ENCODE measurements around the gene CSTPP1.
"Not testable (repeated sequence)": the region's sequence is repeated elsewhere in the genome, so short reads cannot be mapped to it uniquely, and the experiment has no call there.

Gene CSTPP1

DNA sequence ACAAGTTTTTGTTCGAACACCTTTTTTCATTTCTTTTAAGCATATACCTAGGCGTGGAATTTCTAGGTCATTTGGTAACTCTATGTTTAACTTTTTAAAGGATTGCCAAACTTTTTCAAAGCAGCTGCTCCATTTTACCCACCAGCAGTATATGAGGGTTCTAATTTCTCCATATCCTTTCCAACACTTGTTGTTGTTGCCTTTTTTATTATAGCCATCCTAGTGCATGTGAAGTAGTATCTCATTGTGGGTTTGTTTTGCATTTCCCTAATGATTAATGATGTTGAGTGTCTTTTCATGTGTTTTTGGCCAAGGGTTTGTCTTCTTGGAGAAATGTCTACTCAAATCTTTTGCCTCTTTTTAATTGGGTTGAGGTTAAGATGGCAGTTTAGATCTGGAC, 24.5 kb downstream of the CSTPP1 start:
- no peak for DNase-seq

DNA sequence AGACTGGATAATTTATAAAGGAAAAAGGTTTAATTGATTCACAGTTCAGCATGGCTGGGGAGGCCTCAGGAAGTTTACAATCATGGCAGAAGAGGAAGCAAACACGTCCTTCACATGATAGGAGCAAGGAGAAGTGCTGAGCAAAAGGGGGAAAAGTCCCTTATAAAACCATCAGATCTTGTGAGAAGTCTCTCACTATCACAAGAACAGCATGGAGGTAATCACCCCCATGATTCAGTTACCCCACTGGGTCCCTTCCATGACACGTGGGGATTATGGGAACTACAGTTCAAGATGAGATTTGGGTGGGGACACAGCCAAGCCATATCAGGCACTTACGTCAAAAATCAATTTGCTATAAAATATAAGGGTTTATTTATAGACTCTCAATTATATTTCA, 25.3 kb downstream of the CSTPP1 start:
- DNase-seq: not testable (repeated sequence)

GRCh38 chr11:46963844-46964243, 27.3 kb downstream of the CSTPP1 start:
- no peak for DNase-seq

DNA sequence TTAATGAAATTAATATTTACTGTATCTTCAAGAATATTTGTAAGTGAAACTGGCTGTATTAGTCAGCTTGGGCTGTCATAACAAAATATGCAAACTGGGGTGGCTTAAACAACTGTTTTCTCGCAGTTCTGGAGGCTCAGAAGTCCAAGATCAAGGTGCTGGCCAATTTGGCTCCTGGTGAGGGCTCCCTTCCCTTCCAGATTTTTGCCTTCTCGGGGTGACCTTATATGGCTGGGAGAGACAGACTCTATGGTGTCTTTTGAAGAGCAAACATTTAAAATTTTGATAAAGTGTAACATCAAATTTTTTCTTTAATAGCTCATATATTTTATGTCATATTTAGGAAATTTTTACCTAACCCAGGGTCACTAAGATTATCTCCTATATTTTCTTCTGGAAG, 30.2 kb downstream of the CSTPP1 start:
- DNase-seq: no peak

- no peak for DNase-seq
Measured at GRCh38 chr11:46967962-46968361, 31.4 kb downstream of the CSTPP1 start.

GRCh38 chr11:46969379-46969778, 32.8 kb downstream of the CSTPP1 start:
- DNase-seq: no peak

DNA sequence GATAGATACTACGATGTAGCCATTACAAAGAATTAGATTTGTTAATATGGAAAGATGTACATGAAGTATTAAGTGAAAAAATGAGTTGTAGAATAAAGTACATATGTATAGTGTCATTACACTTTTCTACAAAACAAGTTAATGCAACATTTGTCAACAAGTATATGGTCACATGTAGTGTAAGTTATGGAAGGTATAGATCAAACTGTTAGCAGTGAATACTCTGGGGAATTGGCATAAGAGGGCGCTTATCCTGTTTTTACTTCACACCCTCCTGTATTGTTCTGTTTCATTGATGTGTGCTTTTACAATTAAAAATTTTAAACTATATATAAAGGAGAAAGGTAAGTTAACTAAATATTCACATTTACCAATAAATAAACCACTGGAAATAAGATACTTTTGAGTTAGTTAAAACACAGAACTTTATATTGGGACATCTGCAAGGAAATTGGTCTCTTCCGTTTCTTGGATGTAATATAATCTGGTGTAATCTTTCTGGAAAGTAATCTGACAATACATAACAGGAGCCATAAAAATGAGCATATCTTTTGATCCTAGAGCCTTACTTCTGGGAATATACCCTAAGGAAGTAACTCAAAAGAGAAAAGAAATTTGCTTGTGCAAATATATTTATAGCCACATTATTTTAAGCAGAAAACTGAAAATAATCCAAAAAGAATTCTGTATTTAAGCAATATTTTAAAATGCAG, 34.5 kb downstream of the CSTPP1 start:
- peak; percentile 9 for DNase-seq

DNA sequence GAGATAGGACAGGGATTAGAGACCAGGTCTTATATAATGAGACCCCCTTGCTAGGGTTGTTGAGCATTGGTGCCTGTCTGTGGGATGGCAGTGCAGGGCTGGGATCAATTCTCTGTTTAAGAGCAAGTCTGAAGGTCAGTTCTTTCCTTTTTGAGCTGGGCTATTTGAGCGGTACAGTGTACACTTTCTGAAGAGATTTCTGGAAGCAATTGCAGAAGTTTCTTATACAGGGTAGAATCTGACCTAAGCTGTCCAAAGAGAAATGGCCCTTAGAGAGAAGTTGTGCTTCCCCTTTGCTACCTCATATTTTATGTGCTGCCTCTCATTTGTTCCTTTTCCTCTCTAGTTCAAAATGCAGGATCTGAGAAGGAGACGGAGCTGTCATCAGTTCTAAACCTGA, 35.8 kb downstream of the CSTPP1 start:
- no peak for DNase-seq

- peak; percentile 74 for DNase-seq
Measured at GRCh38 chr11:46972821-46973220, 36.3 kb downstream of the CSTPP1 start.

DNA sequence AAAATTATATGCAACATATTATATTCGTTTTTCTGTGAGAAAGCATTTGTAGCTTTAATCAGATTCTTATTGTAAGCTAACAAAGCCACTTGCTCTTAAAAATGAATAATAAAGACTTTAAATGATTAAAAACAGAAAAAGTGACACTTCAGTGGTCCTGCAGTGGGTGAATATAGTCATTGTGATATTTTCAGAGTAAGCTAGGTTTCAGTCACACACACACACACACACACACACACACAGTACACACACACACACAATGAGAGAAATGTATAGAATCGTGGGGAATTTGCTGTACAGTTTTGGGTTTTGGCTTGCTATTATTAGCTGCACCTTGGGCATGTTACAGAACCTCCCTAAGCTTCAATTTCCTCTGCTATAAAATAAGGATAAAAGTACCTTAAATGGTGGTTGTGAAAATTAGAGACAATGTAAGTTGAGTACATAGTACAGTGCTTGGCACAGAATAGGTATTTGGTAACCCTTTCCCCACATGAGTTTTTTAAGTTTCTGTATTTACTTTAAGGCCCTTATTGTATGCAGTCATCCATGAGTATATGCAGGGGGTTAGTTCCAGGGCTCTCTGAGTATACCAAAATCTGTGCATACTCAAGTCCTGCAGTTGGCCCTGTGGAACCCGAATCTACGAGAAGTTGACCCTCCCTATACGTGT, 39.8 kb downstream of the CSTPP1 start:
- no peak for DNase-seq

DNA sequence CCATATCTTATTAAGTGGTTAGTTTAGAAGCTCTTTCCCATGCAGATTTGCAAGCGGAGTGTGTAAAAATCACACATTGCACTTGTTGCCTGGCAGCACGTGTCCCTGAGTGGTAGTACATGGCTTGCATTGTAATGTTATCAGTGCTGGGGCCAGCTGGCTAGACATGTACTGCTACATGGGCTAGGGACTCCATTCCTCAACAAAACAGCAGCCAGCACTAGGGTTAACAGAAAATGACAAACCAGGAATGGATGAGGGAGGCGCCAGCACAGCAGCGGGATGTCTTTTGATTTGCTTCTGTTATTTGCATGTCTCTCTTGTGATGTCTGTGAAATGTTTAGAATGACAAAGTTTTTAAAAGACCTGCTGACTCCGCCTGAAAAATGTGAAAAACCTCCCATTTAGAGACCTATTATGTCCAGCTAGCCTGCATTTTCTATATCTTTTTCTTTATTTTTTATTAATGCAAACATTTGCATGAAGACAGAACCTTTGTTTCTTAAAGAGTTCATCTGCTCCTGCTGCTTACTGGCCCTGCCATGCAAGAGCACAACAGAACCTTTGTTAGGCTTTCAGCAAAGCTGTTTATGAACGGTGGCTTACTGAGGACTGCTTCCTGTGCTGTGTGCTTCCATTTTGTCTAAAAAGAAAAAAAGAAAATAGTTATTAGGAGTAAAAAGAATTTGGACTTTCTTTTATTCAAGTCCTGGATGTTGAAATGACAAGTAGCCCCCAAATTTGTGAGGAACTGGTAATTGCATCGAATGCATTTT, 40.7 kb downstream of the CSTPP1 start:
- no peak for DNase-seq

DNA sequence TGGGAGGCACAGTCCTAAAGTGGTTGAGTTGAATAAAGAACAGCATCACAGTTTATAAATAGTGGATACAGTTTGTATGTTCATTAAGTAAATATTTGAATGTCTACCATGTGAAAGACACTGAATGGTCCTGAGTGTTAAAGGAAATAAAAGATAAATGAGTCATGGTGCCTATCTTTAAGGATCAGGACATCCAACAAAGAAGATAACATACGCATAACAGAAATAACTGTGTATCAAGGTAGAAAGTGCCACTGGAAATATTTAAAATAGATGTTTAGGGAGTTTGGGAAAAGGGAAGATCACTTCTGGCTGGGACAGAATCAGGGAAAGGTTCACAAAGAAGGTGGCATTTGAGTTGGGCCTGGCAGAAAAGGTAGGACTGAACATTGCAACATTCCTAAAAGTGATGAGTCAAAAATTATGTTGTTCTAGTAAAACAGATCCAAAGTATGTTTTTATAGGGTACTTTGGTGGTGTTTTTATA, 41.5 kb downstream of the CSTPP1 start:
- peak; percentile 39 for DNase-seq

- DNase-seq: no peak
Measured at GRCh38 chr11:46979358-46979757, 42.8 kb downstream of the CSTPP1 start.

DNA sequence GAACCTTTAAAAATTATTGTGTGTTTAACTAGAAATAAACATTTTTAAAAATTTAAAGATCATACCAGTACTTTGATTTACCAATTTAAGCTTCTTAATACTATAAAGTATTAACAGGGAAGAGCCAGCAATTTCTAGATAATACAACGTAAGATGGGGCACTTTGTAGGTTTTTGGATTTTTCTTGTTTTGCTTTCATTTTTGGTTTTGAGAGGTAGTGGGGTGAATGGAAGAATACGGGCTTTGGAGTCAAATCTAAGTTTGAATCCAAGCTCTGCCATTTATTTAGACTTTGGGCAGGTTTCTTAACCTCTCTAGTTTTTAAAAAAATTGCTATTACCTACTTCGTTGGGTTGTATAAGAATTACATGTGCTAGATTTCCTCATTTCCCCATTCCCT, 44.9 kb downstream of the CSTPP1 start:
- DNase-seq: no peak

DNA sequence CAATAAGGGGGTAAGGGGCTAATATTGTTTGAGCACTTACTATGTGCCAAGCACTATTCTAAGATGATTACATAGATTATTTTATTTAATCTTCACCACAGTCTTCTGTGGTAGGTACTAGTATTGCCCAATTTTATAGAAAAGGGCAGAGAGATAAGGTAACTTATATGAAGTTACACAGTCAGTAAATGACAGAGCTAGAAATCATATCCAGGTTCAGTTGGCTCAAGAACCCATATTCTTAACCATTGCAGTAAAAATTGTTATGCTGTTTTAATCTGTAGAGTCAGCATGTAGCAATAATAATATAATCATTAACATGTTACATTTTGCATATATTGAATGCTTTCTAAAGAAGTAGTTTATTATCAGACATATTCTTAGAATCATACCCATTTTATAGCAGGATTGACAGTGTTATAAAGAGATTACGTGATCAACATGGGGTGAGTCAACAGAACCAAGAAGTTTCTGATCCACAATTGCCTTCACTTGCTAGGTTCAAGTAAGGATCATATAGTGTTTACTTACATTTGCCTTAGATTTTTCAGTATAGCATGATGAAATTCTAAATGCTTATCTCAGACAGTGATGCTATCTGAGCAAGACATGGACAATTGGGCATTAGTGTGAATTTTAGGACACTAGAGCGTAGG, 46.4 kb downstream of the CSTPP1 start:
- no peak for DNase-seq

DNA sequence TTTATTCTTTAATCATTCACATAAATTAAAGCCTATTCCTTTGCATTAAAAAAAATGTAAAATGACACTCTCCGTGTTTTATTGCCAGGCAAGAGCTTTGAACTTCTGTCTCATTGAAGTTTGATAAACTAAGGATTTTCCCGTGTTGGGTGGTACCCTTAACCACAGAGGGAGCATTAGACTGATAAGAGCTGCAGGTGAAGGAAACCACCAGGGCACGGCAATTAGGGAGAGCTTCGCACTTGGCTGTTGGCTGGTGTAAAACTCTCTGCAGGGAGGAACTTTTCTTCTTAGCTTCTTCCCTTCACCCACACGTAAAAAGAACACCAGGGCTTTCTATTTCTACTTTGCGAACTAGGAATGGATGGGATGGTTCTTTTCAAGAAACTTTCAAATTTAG, 47.0 kb downstream of the CSTPP1 start:
- peak; percentile 47 for DNase-seq

DNA sequence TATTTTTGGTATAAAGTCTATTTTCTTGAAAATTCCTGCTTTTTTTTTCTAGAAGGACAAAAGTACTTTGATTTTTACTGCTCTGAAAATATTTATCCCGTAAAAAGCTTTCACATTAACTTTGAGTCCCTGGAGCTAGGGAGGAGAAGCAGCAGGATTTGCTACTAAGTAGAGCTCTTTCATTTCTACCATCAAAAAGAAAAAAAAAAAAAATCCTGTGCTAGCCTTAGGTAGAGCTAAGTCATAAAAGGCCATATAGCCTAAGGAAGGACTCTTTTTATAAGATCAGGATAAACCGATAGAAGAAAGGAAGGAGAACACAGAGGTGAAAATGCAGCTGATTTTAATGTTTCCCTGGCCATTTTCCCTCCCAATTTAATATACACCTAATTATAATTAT, 48.0 kb downstream of the CSTPP1 start:
- DNase-seq: no peak

DNA sequence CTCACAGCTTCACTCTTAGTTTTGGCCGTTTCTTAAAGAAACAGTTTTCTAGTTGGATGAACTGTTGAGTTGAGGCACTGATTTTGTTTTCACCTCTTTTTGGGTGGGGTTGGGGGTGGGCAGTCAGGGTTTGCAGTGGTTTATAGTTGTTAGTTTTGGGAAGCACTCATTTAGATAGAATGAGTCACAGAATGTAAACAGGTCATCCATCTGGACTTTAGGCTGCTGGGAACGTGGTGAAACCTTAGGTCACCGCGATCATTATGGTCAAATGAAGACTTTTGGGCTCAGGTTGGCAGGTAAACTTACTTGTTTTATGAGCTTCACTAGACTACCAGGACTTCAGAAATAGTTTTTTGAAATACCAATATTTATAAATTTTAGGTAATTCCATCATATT, 48.4 kb downstream of the CSTPP1 start:
- no peak for DNase-seq

GRCh38 chr11:46987183-46987582, 50.6 kb downstream of the CSTPP1 start:
- no peak for DNase-seq

GRCh38 chr11:46989810-46990487, 53.4 kb downstream of the CSTPP1 start:
- DNase-seq: not testable (repeated sequence)

GRCh38 chr11:46991391-46991790, 54.8 kb downstream of the CSTPP1 start:
- no peak for DNase-seq

DNA sequence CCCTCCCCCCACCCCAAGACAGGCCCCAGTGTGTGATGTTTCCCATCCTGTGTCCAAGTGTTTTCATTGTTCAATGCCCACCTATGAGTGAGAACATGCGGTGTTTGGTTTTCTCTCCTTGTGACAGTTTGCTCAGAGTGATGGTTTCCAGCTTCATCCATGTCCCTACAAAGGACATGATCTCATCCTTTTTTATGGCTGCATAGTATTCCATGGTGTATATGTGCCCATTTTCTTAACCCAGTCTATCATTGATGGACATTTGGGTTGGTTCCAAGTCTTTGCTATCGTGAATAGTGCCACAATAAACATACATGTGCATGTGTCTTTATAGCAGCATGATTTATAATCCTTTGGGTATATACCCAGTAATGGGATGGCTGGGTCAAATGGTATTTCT, 55.8 kb downstream of the CSTPP1 start:
- DNase-seq: not testable (repeated sequence)

GRCh38 chr11:46997796-46998195, 61.2 kb downstream of the CSTPP1 start:
- not testable (repeated sequence) for DNase-seq

All from hematopoietic multipotent progenitor cell treated with erythropoietin and hydrocortisone succinate and interleukin-3 and kit ligand, for 8 days (in vitro differentiated cells).